ENCODE data around the gene CKLF.

GRCh38 chr16:66548868-66549267 lies 3.5 kb upstream of the CKLF start:
- TF ChIP-seq CTCF (IDR thresholded peaks at IDR 0.05; ENCODE audit: low read depth, low read length, poor library complexity, severe bottlenecking) (no peak), EZH2phosphoT487 (IDR thresholded peaks at IDR 0.05; ENCODE audit: borderline replicate concordance, low read length) (no peak)
